Fibroblast of villous mesenchyme (primary cell): ENCODE measurements around the gene ITGA2B. TPM values are rescaled to one million over a fixed set of nuclear protein-coding genes. Genes with fewer than 3 reads are reported as not detected.
"Not testable (repeated sequence)": the region's sequence is repeated elsewhere in the genome, so short reads cannot be mapped to it uniquely, and the experiment has no call there.

Source experiments
- DNase-seq: peaks from one replicate; pipeline ENCODE4 v3.0.0-alpha.2; 2010; ENCODE audit warnings: low read depth
- H3K4me3 ChIP-seq: 2 replicates; pipeline ENCODE4 v1.5.1; 2011; ENCODE audit warnings: low read depth, mild to moderate bottlenecking, low read length
- CTCF ChIP-seq: IDR thresholded peaks from 2 replicates; pipeline ENCODE4 v1.5.1; 2012; ENCODE audit warnings: low read depth, mild to moderate bottlenecking, low read length; ENCODE audit not compliant: insufficient read depth
- total RNA-seq: library from RNA; depleted of rRNA; stranded (reverse); fragments of >200 nt; gene quantifications from 2 replicates; pipeline ENCODE4 v1.2.3, GENCODE V29; 2012

Gene ITGA2B
- total RNA-seq, 1 donor: under 0.01 TPM

GRCh38 chr17:44334727-44335126 lies 54.7 kb downstream of the ITGA2B start:
- DNase-seq: no peak
- TF ChIP-seq CTCF: no peak
- H3K4me3 ChIP-seq: no peak overlapping the region

GRCh38 chr17:44334315-44334714 lies 55.1 kb downstream of the ITGA2B start:
- no peak overlapping the region for H3K4me3 ChIP-seq
- DNase-seq: no peak
- TF ChIP-seq CTCF: no peak

DNA sequence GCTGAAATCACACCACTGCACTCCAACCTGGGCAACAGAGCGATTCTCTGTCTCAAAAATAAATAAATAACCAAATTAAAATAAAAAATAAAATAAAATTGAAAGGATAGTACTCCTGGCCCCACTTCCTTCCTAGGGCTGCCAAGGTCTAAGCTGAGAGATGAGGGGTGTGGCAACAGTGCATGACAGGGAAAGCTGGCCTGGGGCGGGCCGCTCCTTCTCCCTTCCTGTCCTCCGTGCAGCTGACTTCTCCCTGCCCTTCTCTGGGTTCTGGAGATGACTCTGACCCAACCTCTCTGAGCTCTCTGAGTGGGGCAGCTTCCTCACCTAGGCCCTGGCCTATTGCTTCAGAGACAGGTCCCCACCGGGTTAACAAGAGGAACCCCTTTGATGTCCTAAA lies 56.1 kb downstream of the ITGA2B start:
- no peak for TF ChIP-seq CTCF
- H3K4me3 ChIP-seq: no peak overlapping the region
- DNase-seq: no peak

- peak; percentile 79 for DNase-seq
- peak; percentile 75 for TF ChIP-seq CTCF
Observed at GRCh38 chr17:44331249-44331760, 58.1 kb downstream of the ITGA2B start.

DNA sequence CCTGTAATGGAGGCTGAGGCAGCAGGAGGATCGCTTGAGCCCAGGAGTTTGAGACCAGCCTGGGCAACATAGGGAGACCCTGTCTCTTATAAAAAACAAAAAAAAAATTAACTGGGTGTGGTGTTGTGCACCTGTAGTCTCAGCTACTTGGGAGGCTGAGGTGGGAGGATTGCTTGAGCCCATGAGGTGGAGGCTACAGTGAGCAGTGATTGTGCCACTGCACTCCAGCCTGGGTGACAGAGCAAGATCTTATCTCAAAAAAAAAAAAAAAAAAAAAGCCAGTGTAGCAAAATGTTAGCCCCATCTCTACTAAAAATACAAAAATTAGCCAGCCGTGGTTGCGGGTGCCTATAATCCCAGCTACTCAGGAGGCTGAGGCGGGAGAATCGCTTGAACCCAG lies 59.2 kb downstream of the ITGA2B start:
- not testable (repeated sequence) for DNase-seq

More at GRCh38 chr17:44331249-44331760, 58.1 kb downstream of the ITGA2B start:
- H3K4me3 ChIP-seq: no peak overlapping the region

DNA sequence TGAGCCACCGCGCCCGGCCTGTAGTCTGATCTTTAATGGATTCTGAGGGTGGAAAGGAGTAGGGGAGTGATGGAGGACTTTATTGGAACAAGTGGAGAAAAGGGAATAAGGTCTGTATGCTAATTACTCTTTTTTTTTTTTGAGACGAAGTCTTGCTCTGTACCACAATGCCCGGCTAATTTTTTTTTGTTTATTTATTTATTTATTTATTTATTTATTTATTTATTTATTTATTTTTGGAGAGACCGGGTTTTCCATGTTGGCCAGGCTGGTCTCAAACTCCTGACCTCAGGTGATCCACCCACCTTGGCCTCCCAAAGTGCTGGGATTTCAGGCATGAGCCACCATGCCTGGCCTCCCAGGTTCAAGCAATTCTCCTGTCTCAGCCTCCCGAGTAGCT lies 59.9 kb downstream of the ITGA2B start:
- H3K4me3 ChIP-seq, DNase-seq: not testable (repeated sequence)

More for the DNA sequence above, 59.2 kb downstream of the ITGA2B start:
- H3K4me3 ChIP-seq: not testable (repeated sequence)

DNA sequence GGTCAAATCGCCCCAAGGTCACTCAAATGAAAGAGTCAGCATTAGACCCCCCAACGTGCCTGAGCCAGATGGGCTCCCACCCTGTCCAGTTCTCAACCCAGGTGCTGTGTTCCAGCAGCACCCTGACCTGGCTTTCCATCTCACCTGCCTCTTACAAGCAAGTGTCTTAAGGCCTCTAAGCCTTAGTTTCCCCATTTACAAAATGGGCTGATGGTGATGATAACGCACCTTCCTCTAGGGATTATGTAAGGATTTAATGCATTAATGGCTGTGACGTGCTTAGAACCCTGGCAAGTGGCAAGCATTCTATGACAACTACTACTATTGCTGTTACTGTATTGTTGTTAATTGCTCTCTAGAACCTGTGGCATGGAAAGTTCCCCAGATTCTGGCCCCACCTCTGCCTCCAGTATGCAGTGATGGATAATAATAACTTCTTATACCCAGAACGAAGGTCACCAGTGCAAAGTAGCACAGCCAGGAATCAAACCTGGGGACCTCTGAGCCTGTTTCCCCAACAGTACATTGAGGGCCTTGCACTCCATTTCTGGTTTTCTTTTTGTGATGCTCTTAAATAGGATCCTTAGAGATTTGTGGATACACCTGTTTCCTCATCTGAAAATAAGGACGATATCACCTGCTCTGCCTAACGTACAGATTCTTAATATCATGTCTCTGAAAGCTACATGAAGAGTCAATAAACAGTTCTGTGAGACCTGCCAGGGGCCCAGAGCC lies 61.6 kb downstream of the ITGA2B start:
- H3K4me3 ChIP-seq: no peak overlapping the region
- TF ChIP-seq CTCF: no peak
- DNase-seq: no peak

GRCh38 chr17:44326861-44327444 lies 62.5 kb downstream of the ITGA2B start:
- peak; percentile 98 for DNase-seq
- H3K4me3 ChIP-seq: peak overlapping the region; percentile 7
- no peak for TF ChIP-seq CTCF
